H1 (cell line): Measurements from ENCODE around the gene RARA. TPM values are rescaled to one million over a fixed set of nuclear protein-coding genes. Genes with fewer than 3 reads are reported as not detected.

Experiments
- CTCF ChIA-PET: fragments of 300-600 bp; sonication (Branson Sonifier 250); formaldehyde crosslinking; loops from one replicate; lab custom pipeline; 2021; ENCODE audit not compliant: partially characterized antibody; lab: Charles Lee
- POLR2A ChIA-PET: fragments of 300-600 bp; sonication (Branson Sonifier 250); formaldehyde crosslinking; loops from one replicate; lab custom pipeline; 2021; ENCODE audit warnings: inconsistent platforms; ENCODE audit not compliant: partially characterized antibody; lab: Charles Lee
- DNase-seq, 2 experiments: peaks; one replicate each; pipeline versions ENCODE4 v3.0.0 to v3.0.0-alpha.2; 2010 to 2022; ENCODE audit warnings: low spot score in 2 of 2, low read depth in 1 of 2, mixed read lengths in 1 of 2
- FAIRE-seq: peaks from 2 replicates; lab custom pipeline; 2011; peaks lifted over from hg19 to GRCh38; lab: Jason Lieb, UNC
- H2AFZ ChIP-seq: 2 replicates; pipeline ENCODE4 v1.8.1; 2012; ENCODE audit warnings: low read length, inconsistent platforms
- H2AK5ac ChIP-seq: 2 replicates; pipeline ENCODE4 v1.6.1; 2013; ENCODE audit warnings: low read depth, low read length
- H2BK120ac ChIP-seq: replicated peaks from 2 replicates; pipeline ENCODE3; 2013; ENCODE audit warnings: low read depth, low read length, inconsistent platforms
- H2BK12ac ChIP-seq: 2 replicates; pipeline ENCODE4 v1.6.1; 2013; ENCODE audit warnings: low read depth, low read length
- H2BK15ac ChIP-seq: 2 replicates; pipeline ENCODE4 v1.6.1; 2013; ENCODE audit warnings: low read length
- H2BK20ac ChIP-seq: 2 replicates; pipeline ENCODE4 v1.6.1; 2013; ENCODE audit warnings: low read length
- H2BK5ac ChIP-seq: 2 replicates; pipeline ENCODE4 v1.6.1; 2013; ENCODE audit warnings: low read depth, low read length
- H3K14ac ChIP-seq: 2 replicates; pipeline ENCODE4 v1.6.1; 2013; ENCODE audit warnings: inconsistent platforms; ENCODE audit not compliant: insufficient read length
- H3K18ac ChIP-seq: 2 replicates; pipeline ENCODE4 v1.6.1; 2013; ENCODE audit warnings: low read length; ENCODE audit errors: extremely low read depth
- H3K23ac ChIP-seq: 2 replicates; pipeline ENCODE4 v1.6.1; 2013; ENCODE audit warnings: inconsistent platforms; ENCODE audit not compliant: insufficient read length
- H3K23me2 ChIP-seq: 2 replicates; pipeline ENCODE4 v1.6.1; 2013; ENCODE audit warnings: low read depth, low read length
- H3K27ac ChIP-seq: 2 replicates; pipeline ENCODE4 v1.6.1; 2011; ENCODE audit warnings: low read depth, low read length, inconsistent platforms
- H3K27me3 ChIP-seq, 4 experiments: replicated peaks in 1 of 4; 1 replicate in 1 of 4; 2 replicates in 3 of 4; pipeline versions ENCODE4 v1.6.1 to v1.8.1; 2011 to 2013; ENCODE audit warnings: low read length in 3 of 4, mild to moderate bottlenecking in 3 of 4, inconsistent platforms in 2 of 4, mixed read lengths in 2 of 4, moderate library complexity in 1 of 4; ENCODE audit not compliant: control insufficient read depth in 3 of 4, insufficient read depth in 3 of 4; ENCODE audit errors: extremely low read depth in 1 of 4
- H3K36me3 ChIP-seq, 4 experiments: 2 replicates each; pipeline versions ENCODE4 v1.6.1 to v1.8.1; 2011 to 2013; ENCODE audit warnings: mild to moderate bottlenecking in 4 of 4, low read length in 3 of 4, moderate library complexity in 2 of 4, control low read depth in 1 of 4, inconsistent platforms in 1 of 4; ENCODE audit not compliant: insufficient read depth in 4 of 4, control insufficient read depth in 2 of 4
- H3K4ac ChIP-seq: replicated peaks from 2 replicates; pipeline ENCODE3; 2013; ENCODE audit warnings: low read length, low read depth, mixed read lengths, inconsistent platforms; ENCODE audit not compliant: insufficient read length
- H3K4me1 ChIP-seq, 4 experiments: replicated peaks in 1 of 4; 1 replicate in 1 of 4; 2 replicates in 3 of 4; pipeline versions ENCODE4 v1.6.1 to v1.8.1; 2011 to 2013; ENCODE audit warnings: low read length in 3 of 4, inconsistent platforms in 2 of 4, mixed read lengths in 1 of 4; ENCODE audit not compliant: insufficient read depth in 4 of 4, control insufficient read depth in 3 of 4
- H3K4me2 ChIP-seq, 2 experiments: 2 replicates each; pipeline versions ENCODE4 v1.6.1 to v1.8.1; 2011 to 2013; ENCODE audit warnings: low read depth in 2 of 2, low read length in 2 of 2, control low read depth in 1 of 2, inconsistent platforms in 1 of 2, mild to moderate bottlenecking in 1 of 2; ENCODE audit not compliant: insufficient read depth in 1 of 2
- H3K4me3 ChIP-seq, 4 experiments: fragments of 200-600, 300-600 bp in 1 of 4; sonication (generic), shearing (Covaris generic), sonication (Bioruptor Twin) in 1 of 4; 2 replicates each; pipeline versions ENCODE4 v1.5.1 to v1.8.1; 2011 to 2016; ENCODE audit warnings: low read length in 4 of 4, low read depth in 3 of 4, control low read depth in 2 of 4, inconsistent platforms in 2 of 4, mild to moderate bottlenecking in 2 of 4, mixed read lengths in 1 of 4, moderate library complexity in 1 of 4; ENCODE audit not compliant: insufficient read depth in 2 of 4; ENCODE audit errors: extremely low read depth in 1 of 4
- H3K56ac ChIP-seq: replicated peaks from 2 replicates; pipeline ENCODE3; 2013; ENCODE audit warnings: low read depth, mild to moderate bottlenecking, mixed read lengths, low read length, inconsistent platforms; ENCODE audit not compliant: insufficient read length
- H3K79me1 ChIP-seq: 2 replicates; pipeline ENCODE4 v1.6.1; 2013; ENCODE audit warnings: low read depth, low read length, control low read depth
- H3K79me2 ChIP-seq, 2 experiments: 2 replicates each; pipeline versions ENCODE4 v1.6.1 to v1.8.1; 2012 to 2013; ENCODE audit warnings: low read length in 2 of 2, mild to moderate bottlenecking in 2 of 2, inconsistent platforms in 1 of 2; ENCODE audit not compliant: insufficient read depth in 2 of 2, control insufficient read depth in 1 of 2
- H3K9ac ChIP-seq, 4 experiments: replicated peaks in 1 of 4; 1 replicate in 1 of 4; 2 replicates in 3 of 4; pipeline versions ENCODE4 v1.6.1 to v1.8.1; 2011 to 2013; ENCODE audit warnings: low read depth in 3 of 4, low read length in 3 of 4, control low read depth in 2 of 4, mild to moderate bottlenecking in 2 of 4, moderate library complexity in 2 of 4, inconsistent platforms in 1 of 4; ENCODE audit errors: extremely low read depth in 1 of 4
- H3K9me3 ChIP-seq, 2 experiments: 2 replicates each; pipeline versions ENCODE4 v1.6.1 to v1.8.1; 2012 to 2013; ENCODE audit warnings: mild to moderate bottlenecking in 2 of 2, moderate library complexity in 2 of 2, control low read depth in 1 of 2, inconsistent platforms in 1 of 2, low read depth in 1 of 2, low read length in 1 of 2, mixed read lengths in 1 of 2; ENCODE audit not compliant: insufficient read depth in 2 of 2
- H4K20me1 ChIP-seq, 2 experiments: replicated peaks in 1 of 2; 2 replicates each; pipeline versions ENCODE3 to v1.8.1; 2011 to 2013; ENCODE audit warnings: inconsistent platforms in 2 of 2, low read length in 2 of 2, mild to moderate bottlenecking in 1 of 2; ENCODE audit not compliant: insufficient read depth in 2 of 2, control insufficient read depth in 1 of 2
- H4K5ac ChIP-seq: 2 replicates; pipeline ENCODE4 v1.6.1; 2013; ENCODE audit warnings: low read length, low read depth, mixed read lengths, inconsistent platforms; ENCODE audit not compliant: insufficient read length
- H4K8ac ChIP-seq: 2 replicates; pipeline ENCODE4 v1.8.0; 2013; ENCODE audit warnings: mild to moderate bottlenecking, moderate library complexity, low read length, inconsistent platforms; ENCODE audit not compliant: insufficient read depth; ENCODE audit errors: extremely low read depth
- H4K91ac ChIP-seq: replicated peaks from 2 replicates; pipeline ENCODE3; 2013; ENCODE audit warnings: low read length, mixed read lengths, inconsistent platforms; ENCODE audit not compliant: insufficient read length
- ASH2L ChIP-seq: fragments of 200-600, 300-600 bp; sonication (generic); IDR thresholded peaks from one replicate; pipeline ENCODE4 v1.7.1; 2017; ENCODE audit warnings: low read length
- CHD2 ChIP-seq: IDR thresholded peaks from 2 replicates; pipeline ENCODE4 v1.6.1; 2012; ENCODE audit warnings: low read length, improper control_type of control experiment
- FOSL1 ChIP-seq: IDR thresholded peaks from 2 replicates; pipeline ENCODE4 v1.6.1; 2011; ENCODE audit warnings: mild to moderate bottlenecking, low read depth, low read length, moderate library complexity; ENCODE audit not compliant: insufficient read depth
- HDAC6 ChIP-seq: IDR thresholded peaks from one replicate; pipeline ENCODE4 v1.7.1; 2012; ENCODE audit warnings: low read depth, mild to moderate bottlenecking, inconsistent platforms, low read length, moderate library complexity
- PHF8 ChIP-seq: fragments of 200-600 bp; sonication (generic); conservative IDR thresholded peaks from 2 replicates; pipeline ENCODE4 v1.7.1; 2012; ENCODE audit warnings: low read depth, mild to moderate bottlenecking, inconsistent platforms, low read length, moderate library complexity
- RBBP5 ChIP-seq: IDR thresholded peaks from 2 replicates; pipeline ENCODE4 v1.7.1; 2012; ENCODE audit warnings: low read depth, mild to moderate bottlenecking, inconsistent platforms, low read length, moderate library complexity, borderline replicate concordance
- SP1 ChIP-seq: IDR thresholded peaks from 2 replicates; pipeline ENCODE4 v1.6.1; 2011; ENCODE audit warnings: low read depth, low read length
- WGBS, 2 experiments: shearing (Covaris generic) in 1 of 2; methylation state at CpG; one replicate each; pipeline versions ENCODE4 v1.1.6 to v1.1.7; 2013 to 2015; ENCODE audit warnings: low lambda C conversion rate in 2 of 2, mixed read lengths in 2 of 2, inconsistent platforms in 1 of 2, low coverage in 1 of 2, missing lambda C conversion rate in 1 of 2; ENCODE audit not compliant: insufficient replicate concordance in 2 of 2, insufficient coverage in 1 of 2, insufficient read length in 1 of 2; ENCODE audit errors: extremely low coverage in 1 of 2, missing lambda C conversion rate in 1 of 2; 5-methylcytosine and 5-hydroxymethylcytosine counted together
- polyA plus RNA-seq, 7 experiments: library from polyadenylated mRNA; depleted of rRNA in 3 of 7; stranded (reverse) in 5 of 7; unstranded in 2 of 7; fragments of >200 nt in 5 of 7; fragments of 200-250 nt in 2 of 7; gene quantifications; 1 replicate in 5 of 7; 2 replicates in 1 of 7; 4 replicates in 1 of 7; pipeline versions ENCODE4 v1.2.1 to v1.2.3, GENCODE V29; 2011 to 2013; ENCODE audit warnings: missing spikeins in 2 of 7, mixed read lengths in 2 of 7
- total RNA-seq: library from RNA; stranded (reverse); fragmentation: NEBNext Ultra II Directional; extraction: Animal tissue kit (Norgen Biotek cat#: 25700); gene quantifications from 2 replicates; pipeline ENCODE4 v1.2.1, GENCODE V29; 2021

Gene RARA
- total and polyA plus RNA-seq, 2 of the 8 experiments (the other 6 are each of a cell fraction or from before 2014, with no cell fraction given), result 4.4 to 16.5 TPM

DNA sequence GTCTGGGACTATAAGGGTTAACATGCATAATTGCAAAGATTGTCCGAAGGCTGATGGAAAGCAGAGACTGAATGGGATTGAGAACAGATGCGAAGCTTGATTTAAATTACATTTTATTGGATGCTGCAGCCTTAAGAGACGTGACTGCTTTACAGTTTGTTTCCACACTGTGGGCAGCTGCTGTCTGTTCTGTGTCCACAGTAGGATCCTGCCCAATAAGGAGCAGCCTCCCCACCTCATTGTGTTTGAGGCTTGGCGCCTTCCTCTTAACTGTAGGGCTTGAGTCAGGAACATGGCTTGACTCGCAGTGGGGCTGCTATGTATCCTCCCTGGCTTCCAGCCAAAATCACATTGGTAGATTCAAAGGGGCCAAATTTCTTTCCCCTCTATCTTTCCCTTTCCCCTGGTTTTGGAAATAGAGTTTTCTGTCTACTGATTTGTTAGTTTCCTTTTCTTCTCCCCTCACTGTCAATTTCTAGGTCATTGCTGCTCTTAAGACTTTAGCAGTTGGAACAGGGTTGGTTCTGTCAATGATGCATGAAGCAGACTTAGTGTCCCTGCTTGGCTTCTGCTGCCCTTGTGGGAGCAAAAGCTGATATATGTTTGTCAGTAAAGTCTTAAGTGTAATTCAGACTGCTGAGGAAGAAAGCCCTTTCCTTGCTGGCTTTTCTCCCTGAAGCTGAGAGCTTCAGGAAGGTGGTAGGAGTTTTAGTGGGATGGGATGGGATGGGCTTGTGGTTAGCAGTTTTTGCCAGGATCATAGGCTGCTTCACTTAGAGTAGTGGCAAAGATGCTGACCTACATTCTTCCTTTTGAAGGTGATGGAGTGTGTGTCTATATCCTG, 5.0 kb upstream of the RARA start:
- no peak overlapping the region for H3K18ac ChIP-seq
- no peak overlapping the region for H3K56ac ChIP-seq
- no peak overlapping the region for H2BK15ac ChIP-seq
- no peak overlapping the region for H3K27ac ChIP-seq
- no peak for DNase-seq
- no peak overlapping the region for H2AK5ac ChIP-seq
- H3K9me3 ChIP-seq, result no peaks in the 10 kb centered on the region
- no peak overlapping the region for H3K4me2 ChIP-seq
- H3K27me3 ChIP-seq, result peaks cover 0 to 1% (median 0%) of the 10 kb centered on the region in 4 experiments; a peak in 1 of 7 replicates
- H2BK5ac ChIP-seq, result no peak overlapping the region
- no peak overlapping the region for H2BK120ac ChIP-seq
- no peak overlapping the region for H4K8ac ChIP-seq
- no peak overlapping the region for H2BK20ac ChIP-seq
- H4K20me1 ChIP-seq, result peaks cover 10 to 11% of the 10 kb centered on the region in 2 experiments
- H2AFZ ChIP-seq, result no peak overlapping the region
- WGBS, 2 experiments, result 89% methylated on average over 5 of the region's 5 CpGs; no CpG with 5 or more reads in 1 of the 2 experiments
- no peak overlapping the region for H2BK12ac ChIP-seq
- no peak for FAIRE-seq
- peaks cover 14 to 19% (median 16%) of the 10 kb centered on the region in 4 experiments for H3K4me1 ChIP-seq
- peaks cover 0 to 3% of the 10 kb centered on the region in 2 experiments; a peak in 1 of 4 replicates for H3K79me2 ChIP-seq
- H4K5ac ChIP-seq, result no peak overlapping the region
- no peak overlapping the region for H3K14ac ChIP-seq
- H3K9ac ChIP-seq, result no peak overlapping the region
- no peak overlapping the region for H3K23ac ChIP-seq
- H3K4me3 ChIP-seq, result no peak overlapping the region
- peaks cover 27 to 54% (median 49%) of the 10 kb centered on the region in 4 experiments for H3K36me3 ChIP-seq
- no peaks in the 10 kb centered on the region for H3K23me2 ChIP-seq
- ChIA-PET CTCF (interaction anchor here (0.7 to 39.2 kb wide), 20 partner anchors 8 to 256 kb away, joined by 3 to 1198 read pairs (median 4); partner anchors contain the start of genes CDC6, GJD3 and WIPF2), POLR2A (interaction anchor here (1.5 to 31.2 kb wide), 5 partner anchors 4 to 69 kb away, joined by 3 to 570 read pairs (median 540); partner anchors contain the start of genes CDC6, GJD3 and RARA)
- TF ChIP-seq HDAC6, result no peak
- TF ChIP-seq CHD2, result no peak
- no peak for TF ChIP-seq ASH2L
- TF ChIP-seq PHF8, result no peak
- no peak for TF ChIP-seq FOSL1
- no peak for TF ChIP-seq RBBP5
- TF ChIP-seq SP1, result no peak
- no peaks in the 10 kb centered on the region for H3K79me1 ChIP-seq
- no peak overlapping the region for H3K4ac ChIP-seq
- no peak overlapping the region for H4K91ac ChIP-seq
